ENCODE measurements around the gene MGAT5B.

Gene MGAT5B

GRCh38 chr17:76920364-76921139 is 52.3 kb downstream of the MGAT5B start:
- Mint-ChIP-seq H3K9me3 (no peaks in the 10 kb centered on the region), H3K4me1 (no peaks in the 10 kb centered on the region), H3K4me3 (no peak overlapping the region), H3K27ac (no peak overlapping the region), H3K36me3 (no peaks in the 10 kb centered on the region)
- DNase-seq (ENCODE audit: low spot score in 2 of 2) = no peak
- ATAC-seq = no peak

GRCh38 chr17:76921340-76922036 is 53.3 kb downstream of the MGAT5B start:
- Mint-ChIP-seq H3K27ac (no peak overlapping the region), H3K36me3 (no peaks in the 10 kb centered on the region), H3K9me3 (no peaks in the 10 kb centered on the region), H3K4me3 (no peak overlapping the region), H3K4me1 (no peaks in the 10 kb centered on the region)
- DNase-seq (ENCODE audit: low spot score in 2 of 2) = no peak
- no peak for ATAC-seq

- no peaks in the 10 kb centered on the region for H3K4me1 Mint-ChIP-seq
- no peaks in the 10 kb centered on the region for H3K9me3 Mint-ChIP-seq
- no peak overlapping the region for H3K27ac Mint-ChIP-seq
- ATAC-seq (no peak), DNase-seq (ENCODE audit: low spot score in 2 of 2) (no peak)
- H3K4me3 Mint-ChIP-seq = no peak overlapping the region
- no peaks in the 10 kb centered on the region for H3K36me3 Mint-ChIP-seq
Observed at GRCh38 chr17:76922084-76922483, 53.9 kb downstream of the MGAT5B start.

- Mint-ChIP-seq H3K4me1 (no peaks in the 10 kb centered on the region), H3K4me3 (no peak overlapping the region), H3K9me3 (no peaks in the 10 kb centered on the region), H3K36me3 (no peaks in the 10 kb centered on the region), H3K27ac (no peak overlapping the region)
- ATAC-seq (no peak), DNase-seq (ENCODE audit: low spot score in 2 of 2) (no peak)
Observed at GRCh38 chr17:76922967-76923366, 54.8 kb downstream of the MGAT5B start.

- no peaks in the 10 kb centered on the region for H3K9me3 Mint-ChIP-seq
- no peak for DNase-seq (ENCODE audit: low spot score in 2 of 2)
- no peaks in the 10 kb centered on the region for H3K4me1 Mint-ChIP-seq
- ATAC-seq = no peak
- no peak overlapping the region for H3K27ac Mint-ChIP-seq
- no peak overlapping the region for H3K4me3 Mint-ChIP-seq
- H3K36me3 Mint-ChIP-seq = no peaks in the 10 kb centered on the region
Observed at GRCh38 chr17:76923491-76923890, 55.3 kb downstream of the MGAT5B start.

GRCh38 chr17:76924345-76925342 is 56.4 kb downstream of the MGAT5B start:
- no peaks in the 10 kb centered on the region for H3K4me1 Mint-ChIP-seq
- no peak overlapping the region for H3K27ac Mint-ChIP-seq
- no peaks in the 10 kb centered on the region for H3K9me3 Mint-ChIP-seq

GRCh38 chr17:76925441-76925891 is 57.3 kb downstream of the MGAT5B start:
- ATAC-seq = no peak

More at GRCh38 chr17:76924345-76925342, 56.4 kb downstream of the MGAT5B start:
- Mint-ChIP-seq H3K4me3 (no peak overlapping the region), H3K36me3 (no peaks in the 10 kb centered on the region)
- no peak for ATAC-seq
- DNase-seq (ENCODE audit: low spot score in 2 of 2) = no peak

GRCh38 chr17:76926237-76926866 is 58.1 kb downstream of the MGAT5B start:
- no peak for DNase-seq (ENCODE audit: low spot score in 2 of 2)
- no peak overlapping the region for H3K4me3 Mint-ChIP-seq
- no peak for ATAC-seq

More at GRCh38 chr17:76925441-76925891, 57.3 kb downstream of the MGAT5B start:
- H3K9me3 Mint-ChIP-seq = no peaks in the 10 kb centered on the region
- no peak overlapping the region for H3K27ac Mint-ChIP-seq
- no peaks in the 10 kb centered on the region for H3K36me3 Mint-ChIP-seq
- DNase-seq (ENCODE audit: low spot score in 2 of 2) = no peak
- H3K4me3 Mint-ChIP-seq = no peak overlapping the region
- H3K4me1 Mint-ChIP-seq = no peaks in the 10 kb centered on the region

GRCh38 chr17:76927577-76927976 is 59.4 kb downstream of the MGAT5B start:
- ATAC-seq = no peak
- Mint-ChIP-seq H3K27ac (no peak overlapping the region), H3K4me3 (no peak overlapping the region)

More at GRCh38 chr17:76926237-76926866, 58.1 kb downstream of the MGAT5B start:
- H3K27ac Mint-ChIP-seq = no peak overlapping the region
- no peaks in the 10 kb centered on the region for H3K9me3 Mint-ChIP-seq
- no peaks in the 10 kb centered on the region for H3K4me1 Mint-ChIP-seq
- no peaks in the 10 kb centered on the region for H3K36me3 Mint-ChIP-seq

GRCh38 chr17:76927982-76928381 is 59.8 kb downstream of the MGAT5B start:
- Mint-ChIP-seq H3K9me3 (no peaks in the 10 kb centered on the region), H3K4me3 (no peak overlapping the region), H3K4me1 (no peaks in the 10 kb centered on the region), H3K27ac (no peak overlapping the region), H3K36me3 (no peaks in the 10 kb centered on the region)
- ATAC-seq (no peak), DNase-seq (ENCODE audit: low spot score in 2 of 2) (no peak)

More at GRCh38 chr17:76927577-76927976, 59.4 kb downstream of the MGAT5B start:
- Mint-ChIP-seq H3K4me1 (no peaks in the 10 kb centered on the region), H3K36me3 (no peaks in the 10 kb centered on the region), H3K9me3 (no peaks in the 10 kb centered on the region)
- DNase-seq (ENCODE audit: low spot score in 2 of 2) = no peak

- Mint-ChIP-seq H3K4me3 (no peak overlapping the region), H3K27ac (peak overlapping the region; percentile 32), H3K36me3 (no peaks in the 10 kb centered on the region), H3K4me1 (no peaks in the 10 kb centered on the region), H3K9me3 (no peaks in the 10 kb centered on the region)
- no peak for ATAC-seq
- DNase-seq (ENCODE audit: low spot score in 2 of 2) = no peak
Observed at GRCh38 chr17:76929148-76929547, 60.9 kb downstream of the MGAT5B start.

- Mint-ChIP-seq H3K27ac (peak overlapping the region; percentile 32), H3K4me1 (no peaks in the 10 kb centered on the region), H3K9me3 (no peaks in the 10 kb centered on the region), H3K36me3 (no peaks in the 10 kb centered on the region), H3K4me3 (no peak overlapping the region)
- no peak for ATAC-seq
- DNase-seq (ENCODE audit: low spot score in 2 of 2) = no peak
Observed at GRCh38 chr17:76929601-76930000, 61.4 kb downstream of the MGAT5B start.

GRCh38 chr17:76930107-76930506 is 61.9 kb downstream of the MGAT5B start:
- Mint-ChIP-seq H3K27ac (no peak overlapping the region), H3K4me1 (no peaks in the 10 kb centered on the region), H3K4me3 (no peak overlapping the region)

GRCh38 chr17:76932402-76933333 is 64.5 kb downstream of the MGAT5B start:
- DNase-seq (ENCODE audit: low spot score in 2 of 2) = no peak
- Mint-ChIP-seq H3K27ac (peak overlapping the region; percentile 43), H3K4me1 (no peaks in the 10 kb centered on the region), H3K36me3 (no peaks in the 10 kb centered on the region), H3K9me3 (no peaks in the 10 kb centered on the region), H3K4me3 (no peak overlapping the region)
- ATAC-seq = no peak

More at GRCh38 chr17:76930107-76930506, 61.9 kb downstream of the MGAT5B start:
- Mint-ChIP-seq H3K36me3 (no peaks in the 10 kb centered on the region), H3K9me3 (no peaks in the 10 kb centered on the region)
- no peak for ATAC-seq
- DNase-seq (ENCODE audit: low spot score in 2 of 2) = no peak

Measured in stimulated activated effector memory CD8-positive, alpha-beta T cell treated with anti-CD3 and anti-CD28 coated beads, Interleukin-12 subunit alpha, Interleukin-12 subunit beta, amount 100 ng/mL, for 72 hours (primary cell).